HepG2 (cell line): Measurements from ENCODE around the gene ETV2. TPM values are rescaled to one million over a fixed set of nuclear protein-coding genes. Genes with fewer than 3 reads are reported as not detected.

Experiments used
- ARNT ChIP-seq: fragments of 450-650 bp; IDR thresholded peaks from 2 replicates; pipeline ENCODE4 v1.6.1; 2017
- CC2D1A ChIP-seq: sonication (generic); formaldehyde crosslinking; IDR thresholded peaks from 2 replicates; pipeline ENCODE4 v1.8.1; 2023; ENCODE audit warnings: mild to moderate bottlenecking, missing genetic modification reagents
- HES4 ChIP-seq: sonication (generic); formaldehyde crosslinking; IDR thresholded peaks from 2 replicates; pipeline ENCODE4 v1.9.0; 2021; ENCODE audit warnings: mild to moderate bottlenecking, missing genetic modification reagents, borderline replicate concordance
- JUNB ChIP-seq: sonication (generic); formaldehyde crosslinking; IDR thresholded peaks from 2 replicates; pipeline ENCODE4 v1.8.0; 2022; ENCODE audit warnings: missing genetic modification reagents, mild to moderate bottlenecking, borderline replicate concordance
- KDM4B ChIP-seq: sonication (generic); formaldehyde crosslinking; IDR thresholded peaks from 2 replicates; pipeline ENCODE4 v1.4.0; 2020; ENCODE audit warnings: missing genetic modification reagents
- KLF9 ChIP-seq: IDR thresholded peaks from 2 replicates; pipeline ENCODE4 v1.6.1; 2016; ENCODE audit warnings: low read depth
- MAF1 ChIP-seq: sonication (generic); formaldehyde crosslinking; IDR thresholded peaks from 2 replicates; pipeline ENCODE4 v1.5.0; 2020; ENCODE audit warnings: missing genetic modification reagents, borderline replicate concordance
- NFYB ChIP-seq: sonication (generic); formaldehyde crosslinking; IDR thresholded peaks from 2 replicates; pipeline ENCODE4 v1.4.0; 2020; ENCODE audit warnings: missing genetic modification reagents
- NR2F6 ChIP-seq, 2 experiments: IDR thresholded peaks; 2 replicates each; pipeline ENCODE4 v1.6.1; 2016; ENCODE audit warnings: antibody characterized with exemption in 1 of 2, mild to moderate bottlenecking in 1 of 2
- PHF5A ChIP-seq: IDR thresholded peaks from one replicate; pipeline ENCODE4 v1.6.1; 2018; ENCODE audit warnings: low read depth, missing genetic modification reagents; ENCODE audit not compliant: unreplicated experiment
- PLRG1 ChIP-seq: fragments of 450-650 bp; conservative IDR thresholded peaks from 2 replicates; pipeline ENCODE4 v1.6.1; 2016
- POGZ ChIP-seq: sonication (generic); formaldehyde crosslinking; IDR thresholded peaks from 2 replicates; pipeline ENCODE4 v1.4.0; 2020; ENCODE audit warnings: mild to moderate bottlenecking, missing genetic modification reagents
- RAD51 ChIP-seq: fragments of 450-650 bp; IDR thresholded peaks from 2 replicates; pipeline ENCODE4 v1.6.1; 2016; ENCODE audit warnings: borderline replicate concordance
- RBM39 ChIP-seq: fragments of 200-400 bp; formaldehyde crosslinking; IDR thresholded peaks from one replicate; pipeline ENCODE4 v1.6.1; 2018; ENCODE audit warnings: antibody characterized with exemption, mild to moderate bottlenecking, low read depth, low read length; ENCODE audit not compliant: poor library complexity, severe bottlenecking
- ZBTB7B ChIP-seq: sonication (generic); formaldehyde crosslinking; IDR thresholded peaks from 2 replicates; pipeline ENCODE4 v1.4.0; 2020; ENCODE audit warnings: missing genetic modification reagents
- ZNF234 ChIP-seq: sonication (generic); formaldehyde crosslinking; conservative IDR thresholded peaks from 2 replicates; pipeline ENCODE4 v1.5.1; 2020; ENCODE audit warnings: mild to moderate bottlenecking, missing genetic modification reagents
- ZNF543 ChIP-seq: sonication (generic); formaldehyde crosslinking; IDR thresholded peaks from 2 replicates; pipeline ENCODE4 v1.4.0; 2020; ENCODE audit warnings: mild to moderate bottlenecking, missing genetic modification reagents
- ZNF563 ChIP-seq: sonication (generic); formaldehyde crosslinking; IDR thresholded peaks from 2 replicates; pipeline ENCODE4 v1.8.0; 2022; ENCODE audit warnings: mild to moderate bottlenecking, moderate library complexity, missing genetic modification reagents
- ZNF724P ChIP-seq: sonication (generic); formaldehyde crosslinking; IDR thresholded peaks from 2 replicates; pipeline ENCODE4 v1.8.0; 2022; ENCODE audit warnings: missing genetic modification reagents, borderline replicate concordance
- ZNF879 ChIP-seq: sonication (generic); formaldehyde crosslinking; IDR thresholded peaks from 2 replicates; pipeline ENCODE4 v1.8.1; 2023; ENCODE audit warnings: missing genetic modification reagents
- ZSCAN31 ChIP-seq: sonication (generic); formaldehyde crosslinking; IDR thresholded peaks from 2 replicates; pipeline ENCODE4 v1.5.0; 2020; ENCODE audit warnings: low read depth, mild to moderate bottlenecking, missing genetic modification reagents
- polyA plus RNA-seq, 8 experiments: library from polyadenylated mRNA; depleted of rRNA in 3 of 8; stranded (reverse) in 7 of 8; unstranded in 1 of 8; fragments of >200 nt; fragmentation: Illumina TruSeq in 4 of 8; extraction: Trizol in 4 of 8; gene quantifications; 2 replicates each; pipeline versions ENCODE4 v1.2.1 to v1.2.3, GENCODE V29; 2011 to 2016; ENCODE audit warnings: low read depth in 4 of 8, missing spikeins in 1 of 8, mixed read lengths in 1 of 8; ENCODE audit not compliant: insufficient read depth in 1 of 8
- total RNA-seq, 5 experiments: library from RNA; depleted of rRNA; stranded (reverse); fragments of >200 nt; fragmentation: Illumina TruSeq; extraction: Trizol; gene quantifications; 2 replicates each; pipeline ENCODE4 v1.2.3, GENCODE V29; 2016; ENCODE audit warnings: low read depth in 1 of 5
- TF ChIP-seq, protein P1 (sequence below): sonication (generic); formaldehyde crosslinking; IDR thresholded peaks from 2 replicates; pipeline ENCODE4 v1.8.1; 2023; ENCODE audit warnings: missing genetic modification reagents, inconsistent platforms, borderline replicate concordance
- TF ChIP-seq, protein P2 (sequence below): sonication (generic); formaldehyde crosslinking; IDR thresholded peaks from 2 replicates; pipeline ENCODE4 v1.4.0; 2020; ENCODE audit warnings: missing genetic modification reagents, borderline replicate concordance
- TF ChIP-seq, protein P3 (sequence below): sonication (generic); formaldehyde crosslinking; IDR thresholded peaks from 2 replicates; pipeline ENCODE4 v1.8.0; 2022; ENCODE audit warnings: mild to moderate bottlenecking, missing genetic modification reagents; ENCODE audit not compliant: insufficient replicate concordance

The ETV2 gene
- total and polyA plus RNA-seq, 2 of the 13 experiments (the other 11 are each of a cell fraction or from before 2014, with no cell fraction given), result 0.07 to 0.20 TPM

DNA sequence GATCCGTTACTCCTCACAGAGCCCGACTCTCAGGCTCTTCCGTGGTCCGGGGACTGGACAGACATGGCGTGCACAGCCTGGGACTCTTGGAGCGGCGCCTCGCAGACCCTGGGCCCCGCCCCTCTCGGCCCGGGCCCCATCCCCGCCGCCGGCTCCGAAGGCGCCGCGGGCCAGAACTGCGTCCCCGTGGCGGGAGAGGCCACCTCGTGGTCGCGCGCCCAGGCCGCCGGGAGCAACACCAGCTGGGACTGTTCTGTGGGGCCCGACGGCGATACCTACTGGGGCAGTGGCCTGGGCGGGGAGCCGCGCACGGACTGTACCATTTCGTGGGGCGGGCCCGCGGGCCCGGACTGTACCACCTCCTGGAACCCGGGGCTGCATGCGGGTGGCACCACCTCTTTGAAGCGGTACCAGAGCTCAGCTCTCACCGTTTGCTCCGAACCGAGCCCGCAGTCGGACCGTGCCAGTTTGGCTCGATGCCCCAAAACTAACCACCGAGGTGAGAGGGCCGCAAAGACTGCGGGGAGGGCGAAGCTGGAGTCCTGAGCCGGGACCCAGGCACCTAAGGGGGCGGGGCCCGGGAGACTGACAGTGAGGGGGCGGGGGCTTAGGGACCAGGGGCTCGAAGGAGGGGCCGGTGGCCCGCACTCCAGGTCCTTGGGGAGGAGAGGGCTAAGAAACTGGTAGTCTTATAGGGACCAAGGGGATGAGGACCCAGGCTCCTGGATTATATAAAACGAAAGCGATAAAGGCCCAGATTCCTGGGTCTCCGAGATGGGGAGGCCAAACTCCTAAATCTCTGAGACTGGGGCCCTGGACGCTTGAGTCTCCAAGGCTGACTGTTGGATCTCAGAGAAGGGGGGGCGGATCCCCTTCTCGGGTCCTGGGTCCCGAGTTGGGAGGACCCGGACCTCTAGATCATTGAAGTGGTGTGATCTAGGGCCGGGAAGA, 2.0 kb downstream of the ETV2 start (continued):
- TF ChIP-seq ZNF563 (CRISPR knock-in tag) (peak; percentile 65; the same call in 1 of the 2 replicates), POGZ (no peak), MAF1 (CRISPR knock-in tag) (no peak), CC2D1A (CRISPR knock-in tag) (0 out of 2 replicates have a peak, but pooled peaks have one; percentile 14), ZNF234 (no peak), KLF9 (CRISPR knock-in tag) (no peak), JUNB (CRISPR knock-in tag) (peak; percentile 38; the same call in 1 of the 2 replicates), NFYB (CRISPR knock-in tag) (no peak), ZNF543 (peak; percentile 50; the same call in 1 of the 2 replicates), KDM4B (no peak; the same call in 1 of the 2 replicates), ZNF724P (CRISPR knock-in tag) (no peak), ZBTB7B (CRISPR knock-in tag) (peak; percentile 67; the same call in 1 of the 2 replicates), ZNF879 (no peak), ZSCAN31 (CRISPR knock-in tag) (peak; percentile 88), RAD51 (no peak), HES4 (CRISPR knock-in tag) (peak; percentile 56; the same call in 1 of the 2 replicates), PLRG1 (no peak), ARNT (no peak), NR2F6 (IDR thresholded peaks at IDR 0.05) (no peak), NR2F6 (CRISPR knock-in tag; IDR thresholded peaks at IDR 0.05) (no peak), PHF5A (CRISPR knock-in tag) (no peak), RBM39 (no peak)
- TF ChIP-seq, protein P1, sequence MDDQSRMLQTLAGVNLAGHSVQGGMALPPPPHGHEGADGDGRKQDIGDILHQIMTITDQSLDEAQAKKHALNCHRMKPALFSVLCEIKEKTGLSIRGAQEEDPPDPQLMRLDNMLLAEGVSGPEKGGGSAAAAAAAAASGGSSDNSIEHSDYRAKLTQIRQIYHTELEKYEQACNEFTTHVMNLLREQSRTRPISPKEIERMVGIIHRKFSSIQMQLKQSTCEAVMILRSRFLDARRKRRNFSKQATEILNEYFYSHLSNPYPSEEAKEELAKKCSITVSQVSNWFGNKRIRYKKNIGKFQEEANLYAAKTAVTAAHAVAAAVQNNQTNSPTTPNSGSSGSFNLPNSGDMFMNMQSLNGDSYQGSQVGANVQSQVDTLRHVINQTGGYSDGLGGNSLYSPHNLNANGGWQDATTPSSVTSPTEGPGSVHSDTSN, result 0 out of 2 replicates have a peak, but pooled peaks have one; percentile 55
- TF ChIP-seq, protein P2, sequence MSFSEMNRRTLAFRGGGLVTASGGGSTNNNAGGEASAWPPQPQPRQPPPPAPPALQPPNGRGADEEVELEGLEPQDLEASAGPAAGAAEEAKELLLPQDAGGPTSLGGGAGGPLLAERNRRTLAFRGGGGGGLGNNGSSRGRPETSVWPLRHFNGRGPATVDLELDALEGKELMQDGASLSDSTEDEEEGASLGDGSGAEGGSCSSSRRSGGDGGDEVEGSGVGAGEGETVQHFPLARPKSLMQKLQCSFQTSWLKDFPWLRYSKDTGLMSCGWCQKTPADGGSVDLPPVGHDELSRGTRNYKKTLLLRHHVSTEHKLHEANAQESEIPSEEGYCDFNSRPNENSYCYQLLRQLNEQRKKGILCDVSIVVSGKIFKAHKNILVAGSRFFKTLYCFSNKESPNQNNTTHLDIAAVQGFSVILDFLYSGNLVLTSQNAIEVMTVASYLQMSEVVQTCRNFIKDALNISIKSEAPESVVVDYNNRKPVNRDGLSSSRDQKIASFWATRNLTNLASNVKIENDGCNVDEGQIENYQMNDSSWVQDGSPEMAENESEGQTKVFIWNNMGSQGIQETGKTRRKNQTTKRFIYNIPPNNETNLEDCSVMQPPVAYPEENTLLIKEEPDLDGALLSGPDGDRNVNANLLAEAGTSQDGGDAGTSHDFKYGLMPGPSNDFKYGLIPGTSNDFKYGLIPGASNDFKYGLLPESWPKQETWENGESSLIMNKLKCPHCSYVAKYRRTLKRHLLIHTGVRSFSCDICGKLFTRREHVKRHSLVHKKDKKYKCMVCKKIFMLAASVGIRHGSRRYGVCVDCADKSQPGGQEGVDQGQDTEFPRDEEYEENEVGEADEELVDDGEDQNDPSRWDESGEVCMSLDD (CRISPR knock-in tag), result 0 out of 2 replicates have a peak, but pooled peaks have one; percentile 3
- TF ChIP-seq, protein P3, sequence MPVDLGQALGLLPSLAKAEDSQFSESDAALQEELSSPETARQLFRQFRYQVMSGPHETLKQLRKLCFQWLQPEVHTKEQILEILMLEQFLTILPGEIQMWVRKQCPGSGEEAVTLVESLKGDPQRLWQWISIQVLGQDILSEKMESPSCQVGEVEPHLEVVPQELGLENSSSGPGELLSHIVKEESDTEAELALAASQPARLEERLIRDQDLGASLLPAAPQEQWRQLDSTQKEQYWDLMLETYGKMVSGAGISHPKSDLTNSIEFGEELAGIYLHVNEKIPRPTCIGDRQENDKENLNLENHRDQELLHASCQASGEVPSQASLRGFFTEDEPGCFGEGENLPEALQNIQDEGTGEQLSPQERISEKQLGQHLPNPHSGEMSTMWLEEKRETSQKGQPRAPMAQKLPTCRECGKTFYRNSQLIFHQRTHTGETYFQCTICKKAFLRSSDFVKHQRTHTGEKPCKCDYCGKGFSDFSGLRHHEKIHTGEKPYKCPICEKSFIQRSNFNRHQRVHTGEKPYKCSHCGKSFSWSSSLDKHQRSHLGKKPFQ (CRISPR knock-in tag), result no peak
